Measurements from ENCODE around the gene ADAMTS1.

The ADAMTS1 gene

GRCh38 chr21:26814386-26814785 is 30.8 kb downstream of the ADAMTS1 start:
- Histone ChIP-seq H3K27ac (no peak overlapping the region), H3K4me3 (no peak overlapping the region)
- no peak for DNase-seq (ENCODE audit: low spot score)
- TF ChIP-seq CTCF (IDR thresholded peaks at IDR 0.05), result no peak

- H3K27ac ChIP-seq, result no peak overlapping the region
- no peak for TF ChIP-seq CTCF (IDR thresholded peaks at IDR 0.05)
- DNase-seq (ENCODE audit: low spot score), result no peak
- H3K4me3 ChIP-seq, result no peak overlapping the region
These were observed 31.7 kb downstream of the ADAMTS1 start for GRCh38 chr21:26813426-26813998.

- H3K27ac ChIP-seq, result no peak overlapping the region
- H3K4me3 ChIP-seq, result no peak overlapping the region
- TF ChIP-seq CTCF (IDR thresholded peaks at IDR 0.05), result no peak
- DNase-seq (ENCODE audit: low spot score), result no peak
These were observed 33.0 kb downstream of the ADAMTS1 start for GRCh38 chr21:26812173-26812572.

GRCh38 chr21:26811482-26811881 is 33.7 kb downstream of the ADAMTS1 start:
- Histone ChIP-seq H3K27ac (no peak overlapping the region), H3K4me3 (no peak overlapping the region)
- no peak for DNase-seq (ENCODE audit: low spot score)
- no peak for TF ChIP-seq CTCF (IDR thresholded peaks at IDR 0.05)

- Histone ChIP-seq H3K4me3 (no peak overlapping the region), H3K27ac (no peak overlapping the region)
- no peak for TF ChIP-seq CTCF (IDR thresholded peaks at IDR 0.05)
- no peak for DNase-seq (ENCODE audit: low spot score)
These were observed 34.4 kb downstream of the ADAMTS1 start for GRCh38 chr21:26810676-26811415.

- DNase-seq (ENCODE audit: low spot score), result no peak
- H3K27ac ChIP-seq, result no peak overlapping the region
- TF ChIP-seq CTCF (IDR thresholded peaks at IDR 0.05), result no peak
- H3K4me3 ChIP-seq, result no peak overlapping the region
These were observed 34.9 kb downstream of the ADAMTS1 start for GRCh38 chr21:26810266-26810665.

- Histone ChIP-seq H3K4me3 (no peak overlapping the region), H3K27ac (no peak overlapping the region)
- no peak for TF ChIP-seq CTCF (IDR thresholded peaks at IDR 0.05)
- no peak for DNase-seq (ENCODE audit: low spot score)
These were observed 35.5 kb downstream of the ADAMTS1 start for GRCh38 chr21:26809745-26810144.
